Right lobe of liver (tissue), 6 donors: ENCODE measurements around the gene IP6K2. TPM values are rescaled to one million over a fixed set of nuclear protein-coding genes. Genes with fewer than 3 reads are reported as not detected.
"Not testable (repeated sequence)": the region's sequence is repeated elsewhere in the genome, so short reads cannot be mapped to it uniquely, and the experiment has no call there.

Source experiments
- ATAC-seq, 4 donors: fragments of 200-7000 bp; cut with Tn5 transposase; one replicate each; pipeline ENCODE4 v1.9.1; 2020; ENCODE audit warnings: mild to moderate bottlenecking in 4 of 4, moderate library complexity in 4 of 4
- DNase-seq, 3 donors: peaks; one replicate each; pipeline ENCODE4 v3.0.0-alpha.2; 2020
- H3K27ac ChIP-seq, 3 donors: fragments of 200-600 bp; one replicate each; pipeline ENCODE4 v1.8.0; 2022
- H3K27me3 ChIP-seq, 2 donors: fragments of 200-600 bp; one replicate each; pipeline ENCODE4 v1.8.0; 2022
- H3K36me3 ChIP-seq, 4 donors: fragments of 200-600 bp; sonication (generic) in 1 of 4; one replicate each; pipeline versions ENCODE4 v1.5.1 to v1.8.0; 2017 to 2022; ENCODE audit warnings: control low read depth in 1 of 4
- H3K4me1 ChIP-seq, 4 donors: fragments of 200-600 bp; sonication (generic) in 1 of 4; one replicate each; pipeline versions ENCODE4 v1.5.1 to v1.8.0; 2017 to 2022; ENCODE audit warnings: control low read depth in 1 of 4
- H3K4me3 ChIP-seq, 3 donors: fragments of 200-600 bp; one replicate each; pipeline ENCODE4 v1.8.0; 2022
- H3K9me3 ChIP-seq, 4 donors: fragments of 200-600 bp; sonication (generic) in 1 of 4; one replicate each; pipeline versions ENCODE4 v1.5.1 to v1.8.0; 2017 to 2022; ENCODE audit warnings: control low read depth in 1 of 4
- POLR2A ChIP-seq: fragments of 450-650 bp; IDR thresholded peaks from one replicate; pipeline ENCODE4 v1.6.1; 2017; ENCODE audit warnings: antibody characterized with exemption, mild to moderate bottlenecking
- WGBS: methylation state at CpG from one replicate; pipeline ENCODE4 v1.1.6; 2018; ENCODE audit warnings: low coverage, low lambda C conversion rate; ENCODE audit not compliant: insufficient coverage; ENCODE audit errors: missing lambda C conversion rate; 5-methylcytosine and 5-hydroxymethylcytosine counted together
- intact Hi-C, 2 donors: fragments of 100-400 bp; cut with DNase I; formaldehyde crosslinking; loops; one replicate each; pipeline versions ENCODE4 v1.11.2 to v1.14.1; 2022
- long read RNA-seq: library from polyadenylated mRNA; unstranded; transcript quantifications from one replicate; pipeline ENCODE4 v2.0.0, GENCODE V29; 2019
- total RNA-seq, 6 experiments: library from RNA; depleted of rRNA in 2 of 6; stranded (reverse); fragments of >200 nt in 2 of 6; fragmentation: NEBNext Ultra II Directional in 3 of 6; extraction: Animal tissue kit (Norgen Biotek cat#: 25700) in 3 of 6; gene quantifications; one replicate each; pipeline versions ENCODE4 v1.1.0 to v1.2.4, GENCODE V29; 2016 to 2023
- TF ChIP-seq, protein P1 (sequence below), 4 donors: fragments of 200-600 bp in 3 of 4; fragments of 450-650 bp in 1 of 4; IDR thresholded peaks; one replicate each; pipeline versions ENCODE4 v1.5.1 to v1.8.0; 2016 to 2022; ENCODE audit warnings: antibody characterized with exemption in 4 of 4, mild to moderate bottlenecking in 2 of 4
- donor health status: DM: no; HTN: yes; CAD: no.
- donor health status: DM: no; HTN: no; CAD: no.
- donor health status: DM: no; HTN: no; CAD: no.
- donor health status: DM: no; HTN: yes; CAD: no.
- donor health status: DM: no; HTN: yes; CAD: no.

The IP6K2 gene, protein sequence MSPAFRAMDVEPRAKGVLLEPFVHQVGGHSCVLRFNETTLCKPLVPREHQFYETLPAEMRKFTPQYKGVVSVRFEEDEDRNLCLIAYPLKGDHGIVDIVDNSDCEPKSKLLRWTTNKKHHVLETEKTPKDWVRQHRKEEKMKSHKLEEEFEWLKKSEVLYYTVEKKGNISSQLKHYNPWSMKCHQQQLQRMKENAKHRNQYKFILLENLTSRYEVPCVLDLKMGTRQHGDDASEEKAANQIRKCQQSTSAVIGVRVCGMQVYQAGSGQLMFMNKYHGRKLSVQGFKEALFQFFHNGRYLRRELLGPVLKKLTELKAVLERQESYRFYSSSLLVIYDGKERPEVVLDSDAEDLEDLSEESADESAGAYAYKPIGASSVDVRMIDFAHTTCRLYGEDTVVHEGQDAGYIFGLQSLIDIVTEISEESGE
- 10 to 100 TPM; 25.4 to 31.4 (median 27.4) TPM for total RNA-seq
- long read RNA-seq, partial matches to known transcripts, result 0 of 9 reads
- long read RNA-seq, other reads (novel, unspliced or antisense), result 6 of 9 reads

DNA sequence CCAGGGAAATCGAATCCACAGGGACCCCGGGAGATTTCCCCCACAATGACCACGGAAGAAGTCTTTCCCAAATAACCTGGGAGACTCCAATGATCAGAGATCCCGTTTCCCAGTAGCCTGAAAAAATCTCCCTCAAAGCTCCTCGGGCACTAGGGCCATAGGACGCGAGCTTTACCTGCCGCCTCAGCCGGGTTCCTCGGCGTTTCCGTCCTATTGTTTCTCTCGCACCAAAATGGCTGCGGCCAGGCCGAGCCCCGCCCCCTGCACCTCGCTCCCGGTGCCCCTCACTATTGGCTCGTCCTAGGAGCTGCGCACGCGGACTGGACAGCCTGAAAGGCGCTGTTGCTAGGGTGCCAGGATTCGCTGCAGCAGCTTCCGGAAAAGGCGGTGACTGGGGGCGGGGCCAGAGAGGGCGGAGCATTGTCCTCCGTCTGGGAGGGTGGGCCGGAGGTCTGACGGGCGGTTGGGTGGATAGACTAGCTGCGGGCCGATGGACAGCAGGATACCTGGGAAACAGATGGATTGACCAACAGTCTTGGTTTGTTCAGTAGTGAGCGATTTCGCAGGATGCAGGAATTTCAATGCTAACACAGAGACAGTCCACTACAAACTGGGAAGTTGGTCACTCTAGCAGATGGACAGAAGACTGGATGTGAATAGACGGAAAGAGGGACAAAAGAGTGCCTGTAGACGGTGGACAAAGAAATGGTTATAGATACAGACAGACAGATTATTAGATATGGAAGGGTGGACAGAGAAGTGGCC is at the start of gene IP6K2:
TSS of gene IP6K2 (minus strand) at position 240 of the 765 bp plus-strand sequence. CDS start 21,930 bp downstream, outside the sequence.
- Histone ChIP-seq H3K4me1 (peaks cover 0 to 23% (median 3%) of the 10 kb centered on the region in 4 donors), H3K36me3 (peaks cover 0 to 6% (median 1%) of the 10 kb centered on the region in 4 donors), H3K27ac (peak within 1 kb of the TSS; percentile 71 to 83 (median 78)), H3K4me3 (peak within 1 kb of the TSS; percentile 64 to 98 (median 88)), H3K9me3 (no peaks in the 10 kb centered on the region), H3K27me3 (no peaks in the 10 kb centered on the region)
- peak; percentile 99 for DNase-seq
- intact Hi-C loops, result no loop called here
- WGBS, result 1% methylated on average over 20 of the region's 38 CpGs
- peak; percentile 66 for TF ChIP-seq POLR2A
- TF ChIP-seq, protein P1, sequence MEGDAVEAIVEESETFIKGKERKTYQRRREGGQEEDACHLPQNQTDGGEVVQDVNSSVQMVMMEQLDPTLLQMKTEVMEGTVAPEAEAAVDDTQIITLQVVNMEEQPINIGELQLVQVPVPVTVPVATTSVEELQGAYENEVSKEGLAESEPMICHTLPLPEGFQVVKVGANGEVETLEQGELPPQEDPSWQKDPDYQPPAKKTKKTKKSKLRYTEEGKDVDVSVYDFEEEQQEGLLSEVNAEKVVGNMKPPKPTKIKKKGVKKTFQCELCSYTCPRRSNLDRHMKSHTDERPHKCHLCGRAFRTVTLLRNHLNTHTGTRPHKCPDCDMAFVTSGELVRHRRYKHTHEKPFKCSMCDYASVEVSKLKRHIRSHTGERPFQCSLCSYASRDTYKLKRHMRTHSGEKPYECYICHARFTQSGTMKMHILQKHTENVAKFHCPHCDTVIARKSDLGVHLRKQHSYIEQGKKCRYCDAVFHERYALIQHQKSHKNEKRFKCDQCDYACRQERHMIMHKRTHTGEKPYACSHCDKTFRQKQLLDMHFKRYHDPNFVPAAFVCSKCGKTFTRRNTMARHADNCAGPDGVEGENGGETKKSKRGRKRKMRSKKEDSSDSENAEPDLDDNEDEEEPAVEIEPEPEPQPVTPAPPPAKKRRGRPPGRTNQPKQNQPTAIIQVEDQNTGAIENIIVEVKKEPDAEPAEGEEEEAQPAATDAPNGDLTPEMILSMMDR (IDR thresholded peaks at IDR 0.05), result no peak
- ATAC-seq, result peak; percentile 99 to 100 (median 100)

GRCh38 chr3:48765376-48765775 is 48.4 kb upstream of the IP6K2 start:
- Histone ChIP-seq H3K4me1 (no peaks in the 10 kb centered on the region), H3K27ac (no peak overlapping the region), H3K4me3 (no peak overlapping the region), H3K27me3 (no peaks in the 10 kb centered on the region), H3K9me3 (no peaks in the 10 kb centered on the region), H3K36me3 (peaks cover 0 to 26% (median 5%) of the 10 kb centered on the region in 4 donors)
- 71% methylated on average over 1 of the region's 1 CpG for WGBS
- intact Hi-C loops, result no loop called here
- TF ChIP-seq, protein P1 (IDR thresholded peaks at IDR 0.05), result peak; percentile 29 to 48 (median 41)
- no peak for TF ChIP-seq POLR2A
- no peak for DNase-seq
- peak; percentile 72 to 87 (median 80) for ATAC-seq

DNA sequence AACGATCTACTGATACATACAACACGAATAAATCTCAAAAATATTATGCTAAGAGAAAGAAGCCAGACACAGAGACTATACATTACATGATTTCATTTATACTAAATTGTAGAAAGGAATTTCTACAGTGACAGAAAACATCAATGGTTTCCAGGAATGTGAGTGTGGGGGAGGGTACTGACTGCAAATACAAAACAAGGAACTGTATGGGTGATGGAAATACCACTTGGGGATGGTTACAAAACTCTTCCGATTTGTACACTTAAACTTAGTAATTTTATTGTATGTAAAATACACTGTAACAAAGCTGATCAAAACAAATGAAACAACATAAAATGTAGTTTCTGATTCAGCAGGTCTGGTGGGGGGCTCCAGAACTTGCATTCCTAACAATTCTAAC is 45.8 kb upstream of the IP6K2 start:
- Histone ChIP-seq H3K9me3 (no peaks in the 10 kb centered on the region), H3K4me1 (no peaks in the 10 kb centered on the region), H3K36me3 (peaks cover 0 to 22% (median 5%) of the 10 kb centered on the region in 4 donors), H3K27me3 (no peaks in the 10 kb centered on the region), H3K27ac (no peak overlapping the region), H3K4me3 (no peak overlapping the region)
- DNase-seq (no peak), ATAC-seq (no peak)
- WGBS, result 90% methylated on average over 3 of the region's 3 CpGs
- intact Hi-C loops, result no loop called here
- no peak for TF ChIP-seq POLR2A
- TF ChIP-seq, protein P1 (IDR thresholded peaks at IDR 0.05), result no peak

GRCh38 chr3:48759991-48760540 is 43.0 kb upstream of the IP6K2 start:
- H3K4me1 ChIP-seq, result peaks cover 0 to 19% (median 8%) of the 10 kb centered on the region in 4 donors
- intact Hi-C loops, H3K4me3 ChIP-seq, H3K27ac ChIP-seq, ATAC-seq, H3K27me3 ChIP-seq, H3K9me3 ChIP-seq, DNase-seq: not testable (repeated sequence)
- 93% methylated on average over 5 of the region's 5 CpGs for WGBS
- H3K36me3 ChIP-seq, result peaks cover 0 to 18% (median 5%) of the 10 kb centered on the region in 4 donors

DNA sequence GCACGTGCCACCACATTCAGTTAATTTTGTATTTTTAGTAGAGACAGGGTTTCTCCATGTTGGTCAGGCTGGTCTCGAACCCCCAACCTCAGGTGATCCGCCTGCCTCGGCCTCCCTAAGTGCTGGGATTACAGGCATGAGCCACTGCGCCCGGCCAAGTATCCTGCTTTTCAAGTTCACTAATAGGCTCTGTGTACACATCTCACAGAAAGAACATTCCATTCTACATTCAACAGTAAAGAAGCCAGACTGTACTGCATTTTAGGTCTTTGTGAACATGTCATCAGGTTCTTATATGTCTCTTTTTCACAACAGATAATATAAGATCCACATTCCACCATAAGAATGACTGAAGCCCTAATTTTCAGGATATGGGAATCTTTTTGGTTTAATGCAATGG is 42.5 kb upstream of the IP6K2 start:
- H3K4me3 ChIP-seq, H3K27ac ChIP-seq, DNase-seq, intact Hi-C loops, H3K27me3 ChIP-seq, H3K9me3 ChIP-seq, ATAC-seq: not testable (repeated sequence)
- WGBS, result 92% methylated on average over 4 of the region's 6 CpGs
- peaks cover 0 to 23% (median 9%) of the 10 kb centered on the region in 4 donors for H3K4me1 ChIP-seq
- H3K36me3 ChIP-seq, result peaks cover 0 to 13% (median 3%) of the 10 kb centered on the region in 4 donors
